HepG2 (cell line): ENCODE measurements around the gene JAGN1. TPM values are rescaled to one million over a fixed set of nuclear protein-coding genes. Genes with fewer than 3 reads are reported as not detected.

ENCODE experiments used
- GABPB1 ChIP-seq: IDR thresholded peaks from 2 replicates; pipeline ENCODE4 v1.6.1; 2016; ENCODE audit warnings: mild to moderate bottlenecking, missing genetic modification reagents, moderate library complexity, missing compliant biosample characterization
- HNF1B ChIP-seq: sonication (generic); formaldehyde crosslinking; IDR thresholded peaks from 2 replicates; pipeline ENCODE4 v1.5.1; 2020; ENCODE audit warnings: mild to moderate bottlenecking, moderate library complexity, missing genetic modification reagents
- HOXA5 ChIP-seq: sonication (generic); formaldehyde crosslinking; IDR thresholded peaks from 2 replicates; pipeline ENCODE4 v1.4.0; 2020; ENCODE audit warnings: missing genetic modification reagents
- KLF6 ChIP-seq: IDR thresholded peaks from 2 replicates; pipeline ENCODE4 v1.8.0; 2016; ENCODE audit warnings: missing biosample characterization, missing genetic modification reagents
- MYC ChIP-seq: sonication (generic); formaldehyde crosslinking; IDR thresholded peaks from 2 replicates; pipeline ENCODE4 v1.9.0; 2021; ENCODE audit warnings: missing genetic modification reagents, borderline replicate concordance
- SNAI1 ChIP-seq: sonication (generic); formaldehyde crosslinking; IDR thresholded peaks from 2 replicates; pipeline ENCODE4 v1.5.0; 2020; ENCODE audit warnings: mild to moderate bottlenecking, missing genetic modification reagents, borderline replicate concordance
- STAG1 ChIP-seq: sonication (generic); formaldehyde crosslinking; IDR thresholded peaks from 2 replicates; pipeline ENCODE4 v1.4.0; 2020; ENCODE audit warnings: missing genetic modification reagents
- ZHX2 ChIP-seq, 2 experiments: sonication (generic) in 1 of 2; formaldehyde crosslinking in 1 of 2; IDR thresholded peaks; 2 replicates each; pipeline versions ENCODE4 v1.6.1 to v1.9.0; 2014 to 2022; ENCODE audit warnings: antibody characterized with exemption in 1 of 2, borderline replicate concordance in 1 of 2, inconsistent platforms in 1 of 2, low read depth in 1 of 2, missing genetic modification reagents in 1 of 2
- ZNF318 ChIP-seq: sonication (generic); formaldehyde crosslinking; IDR thresholded peaks from 2 replicates; pipeline ENCODE4 v1.4.0; 2020; ENCODE audit warnings: mild to moderate bottlenecking, missing genetic modification reagents
- ZNF841 ChIP-seq: sonication (generic); formaldehyde crosslinking; IDR thresholded peaks from 2 replicates; pipeline ENCODE4 v1.8.1; 2023; ENCODE audit warnings: missing genetic modification reagents, borderline replicate concordance
- ZSCAN31 ChIP-seq: sonication (generic); formaldehyde crosslinking; IDR thresholded peaks from 2 replicates; pipeline ENCODE4 v1.5.0; 2020; ENCODE audit warnings: low read depth, mild to moderate bottlenecking, missing genetic modification reagents
- polyA plus RNA-seq, 8 experiments: library from polyadenylated mRNA; depleted of rRNA in 3 of 8; stranded (reverse) in 7 of 8; unstranded in 1 of 8; fragments of >200 nt; fragmentation: Illumina TruSeq in 4 of 8; extraction: Trizol in 4 of 8; gene quantifications; 2 replicates each; pipeline versions ENCODE4 v1.2.1 to v1.2.3, GENCODE V29; 2011 to 2016; ENCODE audit warnings: low read depth in 4 of 8, missing spikeins in 1 of 8, mixed read lengths in 1 of 8; ENCODE audit not compliant: insufficient read depth in 1 of 8
- total RNA-seq, 5 experiments: library from RNA; depleted of rRNA; stranded (reverse); fragments of >200 nt; fragmentation: Illumina TruSeq; extraction: Trizol; gene quantifications; 2 replicates each; pipeline ENCODE4 v1.2.3, GENCODE V29; 2016; ENCODE audit warnings: low read depth in 1 of 5

The JAGN1 gene
- total and polyA plus RNA-seq, 2 of the 13 experiments (the other 11 are each of a cell fraction or from before 2014, with no cell fraction given): 49.9 to 50.9 TPM

- TF ChIP-seq ZNF318 (CRISPR knock-in tag): peak; percentile 58; the same call in 1 of the 2 replicates
- 0 out of 2 replicates have a peak, but pooled peaks have one; percentile 38 for TF ChIP-seq KLF6 (CRISPR knock-in tag)
- TF ChIP-seq ZSCAN31 (CRISPR knock-in tag): peak; percentile 77; the same call in 1 of the 2 replicates
- TF ChIP-seq GABPB1 (CRISPR knock-in tag): peak; percentile 62; the same call in 1 of the 2 replicates
- peak; percentile 63; the same call in 1 of the 2 replicates for TF ChIP-seq ZNF841
- 0 out of 2 replicates have a peak, but pooled peaks have one; percentile 20 for TF ChIP-seq HOXA5 (CRISPR knock-in tag)
- peak; percentile 71 for TF ChIP-seq STAG1 (CRISPR knock-in tag)
- no peak; the same call in 1 of the 2 replicates for TF ChIP-seq ZHX2 (IDR thresholded peaks at IDR 0.05; ENCODE audit: low read depth)
- TF ChIP-seq ZHX2 (CRISPR knock-in tag; IDR thresholded peaks at IDR 0.05; ENCODE audit: borderline replicate concordance): 0 out of 2 replicates have a peak, but pooled peaks have one; percentile 9
- peak; percentile 48 for TF ChIP-seq HNF1B (CRISPR knock-in tag)
- TF ChIP-seq SNAI1 (CRISPR knock-in tag): peak; percentile 86; the same call in 1 of the 2 replicates
- peak; percentile 79; the same call in 1 of the 2 replicates for TF ChIP-seq MYC (CRISPR knock-in tag)
These were observed 42.6 kb downstream of the JAGN1 start (continued) for GRCh38 chr3:9932843-9933560.
